Gastrocnemius medialis (tissue), 4 donors: ENCODE measurements around the gene FOXK1.

Experiments used
- CTCF ChIP-seq, 5 experiments: fragments of 450-650 bp in 3 of 5; fragments of 200-600 bp in 2 of 5; sonication (generic) in 2 of 5; IDR thresholded peaks in 4 of 5; conservative IDR thresholded peaks in 1 of 5; 1 replicate in 4 of 5; 2 replicates in 1 of 5; pipeline ENCODE4 v1.5.1; 2016 to 2019; ENCODE audit warnings: antibody characterized with exemption in 5 of 5, mild to moderate bottlenecking in 3 of 5, moderate library complexity in 3 of 5
- POLR2A ChIP-seq, 2 donors: fragments of 450-650 bp; IDR thresholded peaks; one replicate each; pipeline ENCODE4 v1.6.1; 2017; ENCODE audit warnings: antibody characterized with exemption in 2 of 2, mild to moderate bottlenecking in 2 of 2, moderate library complexity in 2 of 2

- TF ChIP-seq CTCF (IDR thresholded peaks at IDR 0.05 in 4 of 5, conservative IDR thresholded peaks at IDR 0.05 in 1 of 5) (no peak), POLR2A (IDR thresholded peaks at IDR 0.05) (no peak)
These were observed 43.1 kb upstream of the FOXK1 start for GRCh38 chr7:4638781-4639575.
